Sigmoid colon (tissue), 7 donors: ENCODE measurements around the gene MMP7. TPM values are rescaled to one million over a fixed set of nuclear protein-coding genes. Genes with fewer than 3 reads are reported as not detected.
"Not testable (repeated sequence)": the region's sequence is repeated elsewhere in the genome, so short reads cannot be mapped to it uniquely, and the experiment has no call there.

ENCODE experiments used
- DNase-seq: peaks from one replicate; pipeline ENCODE4 v3.0.0-alpha.2; 2019
- H3K27ac ChIP-seq, 4 donors: fragments of 200-600 bp; sonication (generic); one replicate each; pipeline ENCODE4 v1.5.1; 2016 to 2019; ENCODE audit warnings: mild to moderate bottlenecking in 1 of 4
- H3K27me3 ChIP-seq, 3 donors: fragments of 200-600 bp; sonication (generic); one replicate each; pipeline ENCODE4 v1.5.1; 2019; ENCODE audit warnings: mild to moderate bottlenecking in 1 of 3
- H3K36me3 ChIP-seq, 4 donors: fragments of 200-600 bp; sonication (generic); one replicate each; pipeline ENCODE4 v1.5.1; 2016 to 2019
- H3K4me1 ChIP-seq, 4 donors: fragments of 200-600 bp; sonication (generic); one replicate each; pipeline ENCODE4 v1.5.1; 2017 to 2019
- H3K4me3 ChIP-seq, 4 donors: fragments of 200-600 bp; sonication (generic); one replicate each; pipeline ENCODE4 v1.5.1; 2017 to 2019; ENCODE audit warnings: mild to moderate bottlenecking in 2 of 4, moderate library complexity in 1 of 4
- H3K9me3 ChIP-seq, 4 donors: fragments of 200-600 bp in 3 of 4; sonication (generic) in 3 of 4; one replicate each; pipeline versions ENCODE4 v1.5.1 to v1.6.1; 2013 to 2019
- CTCF ChIP-seq, 4 experiments: fragments of 450-650 bp in 3 of 4; fragments of 200-600 bp in 1 of 4; IDR thresholded peaks; one replicate each; pipeline ENCODE4 v1.5.1; 2016 to 2019; ENCODE audit warnings: antibody characterized with exemption in 4 of 4, mild to moderate bottlenecking in 3 of 4, moderate library complexity in 2 of 4
- EP300 ChIP-seq, 4 donors: sonication (generic); formaldehyde crosslinking; IDR thresholded peaks; one replicate each; pipeline ENCODE4 v1.6.1; 2017; ENCODE audit warnings: antibody characterized with exemption in 4 of 4
- POLR2A ChIP-seq, 2 donors: fragments of 450-650 bp; IDR thresholded peaks; one replicate each; pipeline ENCODE4 v1.6.1; 2016; ENCODE audit warnings: antibody characterized with exemption in 2 of 2, mild to moderate bottlenecking in 2 of 2, moderate library complexity in 2 of 2
- POLR2AphosphoS5 ChIP-seq, 4 donors: sonication (generic); formaldehyde crosslinking; IDR thresholded peaks; one replicate each; pipeline ENCODE4 v1.6.1; 2017; ENCODE audit warnings: antibody characterized with exemption in 4 of 4
- WGBS, 2 donors: extraction: QIAGEN DNeasy Blood & Tissue Kit; methylation state at CpG; one replicate each; pipeline ENCODE4 v1.1.7; 2013; 5-methylcytosine and 5-hydroxymethylcytosine counted together
- intact Hi-C: fragments of 100-400 bp; cut with DNase I; formaldehyde crosslinking; loops from one replicate; pipeline ENCODE4 v1.15.1; 2023
- polyA plus RNA-seq, 3 donors: library from polyadenylated mRNA; stranded (reverse); fragments of 200-250 nt; gene quantifications; one replicate each; pipeline ENCODE4 v1.2.3, GENCODE V29; 2013
- total RNA-seq, 4 donors: library from RNA; depleted of rRNA; stranded (reverse); fragments of >200 nt; gene quantifications; one replicate each; pipeline ENCODE4 v1.1.0, GENCODE V29; 2016
- donor health status: healthy with polysubstance abuse.
- donor health status: Bipolar disorder and iron deficiency.
- donor health status: healthy.

MMP7 gene
- total and polyA plus RNA-seq, 7 donors = 11.8 TPM; not detected in 6

- no peak overlapping the region for H3K4me3 ChIP-seq
- intact Hi-C loops = loop anchor here (5.0 kb wide), 1 partner anchor 52 kb away; no protein-coding TSS in a partner anchor
- 72 to 90% methylated on average over 5 of the region's 5 CpGs for WGBS, 2 donors
- no peaks in the 10 kb centered on the region for H3K27me3 ChIP-seq
- H3K9me3 ChIP-seq = no peaks in the 10 kb centered on the region
- no peak for TF ChIP-seq CTCF (IDR thresholded peaks at IDR 0.05)
- TF ChIP-seq POLR2A (IDR thresholded peaks at IDR 0.05) = no peak
- no peak for TF ChIP-seq EP300 (IDR thresholded peaks at IDR 0.05)
- no peak for TF ChIP-seq POLR2AphosphoS5 (IDR thresholded peaks at IDR 0.05)
- DNase-seq = no peak
- peaks cover 0 to 35% (median 15%) of the 10 kb centered on the region in 4 donors for H3K4me1 ChIP-seq
- H3K36me3 ChIP-seq = no peaks in the 10 kb centered on the region
- no peak overlapping the region for H3K27ac ChIP-seq
Measured at GRCh38 chr11:102510439-102511135, 20.0 kb downstream of the MMP7 start.

GRCh38 chr11:102502831-102503230 is 27.7 kb downstream of the MMP7 start:
- H3K27ac ChIP-seq, H3K36me3 ChIP-seq, intact Hi-C loops, H3K27me3 ChIP-seq, H3K4me3 ChIP-seq, DNase-seq, H3K9me3 ChIP-seq: not testable (repeated sequence)
- peaks cover 0 to 20% (median 11%) of the 10 kb centered on the region in 4 donors for H3K4me1 ChIP-seq
- WGBS, 2 donors = 90 to 94% methylated on average over 3 of the region's 3 CpGs

GRCh38 chr11:102500829-102501228 is 29.7 kb downstream of the MMP7 start:
- no peaks in the 10 kb centered on the region for H3K27me3 ChIP-seq
- no peak for DNase-seq
- intact Hi-C loops = no loop called here
- H3K4me3 ChIP-seq = no peak overlapping the region
- peak overlapping the region in 3 of 4 donors; percentile 52 to 76 (median 53) for H3K27ac ChIP-seq
- no peaks in the 10 kb centered on the region for H3K9me3 ChIP-seq
- 83 to 87% methylated on average over 2 of the region's 2 CpGs for WGBS, 2 donors
- H3K36me3 ChIP-seq = no peaks in the 10 kb centered on the region
- no peak for TF ChIP-seq CTCF (IDR thresholded peaks at IDR 0.05)
- no peak for TF ChIP-seq POLR2A (IDR thresholded peaks at IDR 0.05)
- peak in 3 of 4 donors; percentile 51 to 89 (median 59) for TF ChIP-seq EP300 (IDR thresholded peaks at IDR 0.05)
- peak; percentile 48 to 86 (median 72) for TF ChIP-seq POLR2AphosphoS5 (IDR thresholded peaks at IDR 0.05)
- peaks cover 0 to 22% (median 11%) of the 10 kb centered on the region in 4 donors for H3K4me1 ChIP-seq

GRCh38 chr11:102499931-102500330 is 30.6 kb downstream of the MMP7 start:
- Histone ChIP-seq H3K36me3 (no peaks in the 10 kb centered on the region), H3K27me3 (no peaks in the 10 kb centered on the region), H3K9me3 (no peaks in the 10 kb centered on the region), H3K27ac (peak overlapping the region in 3 of 4 donors; percentile 22 to 76 (median 53)), H3K4me1 (peaks cover 0 to 31% (median 13%) of the 10 kb centered on the region in 4 donors), H3K4me3 (no peak overlapping the region)
- TF ChIP-seq POLR2AphosphoS5 (IDR thresholded peaks at IDR 0.05) (no peak), POLR2A (IDR thresholded peaks at IDR 0.05) (no peak), EP300 (IDR thresholded peaks at IDR 0.05) (no peak), CTCF (IDR thresholded peaks at IDR 0.05) (no peak)
- WGBS, 2 donors = 33 to 55% methylated on average over 2 of the region's 2 CpGs
- DNase-seq = no peak
- intact Hi-C loops = loop anchor here (5.0 kb wide), 1 partner anchor 112 kb away; no protein-coding TSS in a partner anchor

GRCh38 chr11:102499151-102499550 is 31.4 kb downstream of the MMP7 start:
- Histone ChIP-seq H3K36me3 (no peaks in the 10 kb centered on the region), H3K4me1 (peaks cover 0 to 32% (median 13%) of the 10 kb centered on the region in 4 donors), H3K9me3 (no peaks in the 10 kb centered on the region), H3K27ac (peak overlapping the region in 2 of 4 donors; percentile 53 to 76), H3K27me3 (no peaks in the 10 kb centered on the region), H3K4me3 (no peak overlapping the region)
- intact Hi-C loops = loop anchor here (5.0 kb wide), 1 partner anchor 113 kb away; no protein-coding TSS in a partner anchor
- WGBS, 2 donors = 92 to 97% methylated on average over 3 of the region's 3 CpGs
- TF ChIP-seq POLR2AphosphoS5 (IDR thresholded peaks at IDR 0.05) = no peak
- no peak for DNase-seq
